K562 (cell line): ENCODE measurements around the gene ZFAND2B. TPM values are rescaled to one million over a fixed set of nuclear protein-coding genes. Genes with fewer than 3 reads are reported as not detected.

ENCODE experiments used
- ARNT ChIP-seq, 2 experiments: fragments of 450-650 bp; IDR thresholded peaks; 2 replicates each; pipeline ENCODE4 v1.6.1; 2016; ENCODE audit warnings: mild to moderate bottlenecking in 1 of 2
- CSDE1 ChIP-seq, 2 experiments: fragments of 450-650 bp; IDR thresholded peaks; 2 replicates each; pipeline ENCODE4 v1.6.1; 2016; ENCODE audit warnings: mild to moderate bottlenecking in 1 of 2
- EHMT2 ChIP-seq: fragments of 450-650 bp; IDR thresholded peaks from 2 replicates; pipeline ENCODE4 v1.6.1; 2018; ENCODE audit warnings: antibody characterized with exemption
- FOXK1 ChIP-seq: sonication (generic); formaldehyde crosslinking; IDR thresholded peaks from 2 replicates; pipeline ENCODE4 v1.8.0; 2022; ENCODE audit warnings: missing genetic modification reagents, mild to moderate bottlenecking, borderline replicate concordance
- GTF2F1 ChIP-seq: IDR thresholded peaks from 2 replicates; pipeline ENCODE4 v1.6.1; 2011; ENCODE audit warnings: low read depth, low read length, improper control_type of control experiment
- IFI16 ChIP-seq: fragments of 250-450 bp; sonication (Bioruptor Pico); IDR thresholded peaks from 2 replicates; pipeline ENCODE4 v2.1.2; 2022; ENCODE audit warnings: mild to moderate bottlenecking, inconsistent platforms
- KLF10 ChIP-seq: fragments of 250-450 bp; sonication (Bioruptor Pico); IDR thresholded peaks from 2 replicates; pipeline ENCODE4 v1.6.1; 2021; ENCODE audit warnings: matching md5 sums
- NFE2L1 ChIP-seq: fragments of 450-650 bp; IDR thresholded peaks from 2 replicates; pipeline ENCODE4 v1.6.1; 2016; ENCODE audit warnings: missing genetic modification characterization, low read depth, mild to moderate bottlenecking, missing compliant biosample characterization, moderate library complexity, borderline replicate concordance
- PTBP1 ChIP-seq: fragments of 200-400 bp; formaldehyde crosslinking; IDR thresholded peaks from 2 replicates; pipeline ENCODE4 v1.6.1; 2017; ENCODE audit warnings: low read depth, low read length
- RBM15 ChIP-seq: fragments of 200-400 bp; formaldehyde crosslinking; IDR thresholded peaks from 2 replicates; pipeline ENCODE4 v1.6.1; 2018; ENCODE audit warnings: mild to moderate bottlenecking, low read length, moderate library complexity; ENCODE audit not compliant: insufficient read depth
- RCOR1 ChIP-seq, 2 experiments: IDR thresholded peaks; 2 replicates each; pipeline ENCODE4 v1.6.1; 2012; ENCODE audit warnings: low read depth in 2 of 2, low read length in 2 of 2, borderline replicate concordance in 1 of 2, improper control_type of control experiment in 1 of 2
- RFX7 ChIP-seq: fragments of 250-450 bp; sonication (Bioruptor Pico); IDR thresholded peaks from 2 replicates; pipeline ENCODE4 v1.5.1; 2021; ENCODE audit warnings: mild to moderate bottlenecking
- SP1 ChIP-seq: sonication (generic); formaldehyde crosslinking; IDR thresholded peaks from 2 replicates; pipeline ENCODE4 v1.8.1; 2022; ENCODE audit warnings: mild to moderate bottlenecking, missing genetic modification reagents
- TSC22D4 ChIP-seq: fragments of 450-650 bp; IDR thresholded peaks from 2 replicates; pipeline ENCODE4 v1.6.1; 2016; ENCODE audit warnings: missing genetic modification characterization, missing biosample characterization, control low read depth
- ZBED1 ChIP-seq: IDR thresholded peaks from 2 replicates; pipeline ENCODE4 v1.6.1; 2014
- polyA plus RNA-seq, 8 experiments: library from polyadenylated mRNA; depleted of rRNA in 4 of 8; stranded (reverse) in 5 of 8; unstranded in 3 of 8; fragments of >200 nt; fragmentation: Nextera tagmentation in 2 of 8; fragmentation: Illumina TruSeq in 1 of 8; extraction: Ambion mirVana in 2 of 8; extraction: Trizol in 1 of 8; gene quantifications; 2 replicates each; pipeline versions ENCODE4 v1.2.1 to v1.2.3, GENCODE V29; 2011 to 2014; ENCODE audit warnings: inconsistent platforms in 1 of 8, missing spikeins in 1 of 8
- total RNA-seq, 7 experiments: library from RNA; depleted of rRNA in 6 of 7; stranded (reverse); fragments of >200 nt in 6 of 7; fragmentation: Illumina TruSeq in 2 of 7; extraction: Trizol in 2 of 7; gene quantifications; 2 replicates each; pipeline versions ENCODE4 v1.2.1 to v1.2.3, GENCODE V29; 2011 to 2021; ENCODE audit warnings: low replicate concordance in 1 of 7
- TF ChIP-seq, protein P1 (sequence below): sonication (generic); formaldehyde crosslinking; IDR thresholded peaks from 2 replicates; pipeline ENCODE4 v1.8.0; 2023; ENCODE audit warnings: missing genetic modification reagents, mild to moderate bottlenecking, borderline replicate concordance
- TF ChIP-seq, protein P2 (sequence below): IDR thresholded peaks from 2 replicates; pipeline ENCODE4 v1.6.1; 2012; ENCODE audit warnings: low read depth, low read length, improper control_type of control experiment, borderline replicate concordance
- TF ChIP-seq, protein P3 (sequence below): fragments of 250-450 bp; sonication (Bioruptor Pico); IDR thresholded peaks from 2 replicates; pipeline ENCODE4 v1.8.0; 2022; ENCODE audit warnings: moderate library complexity, mild to moderate bottlenecking, inconsistent platforms
- TF ChIP-seq, protein P4 (sequence below): fragments of 250-450 bp; sonication (Bioruptor Pico); IDR thresholded peaks from 2 replicates; pipeline ENCODE4 v1.4.0; 2020; ENCODE audit warnings: borderline replicate concordance

The ZFAND2B gene
- total and polyA plus RNA-seq, 9 of the 15 experiments (the other 6 are each of a cell fraction or from before 2014, with no cell fraction given), result 9.9 to 33.3 (median 26.1) TPM

DNA sequence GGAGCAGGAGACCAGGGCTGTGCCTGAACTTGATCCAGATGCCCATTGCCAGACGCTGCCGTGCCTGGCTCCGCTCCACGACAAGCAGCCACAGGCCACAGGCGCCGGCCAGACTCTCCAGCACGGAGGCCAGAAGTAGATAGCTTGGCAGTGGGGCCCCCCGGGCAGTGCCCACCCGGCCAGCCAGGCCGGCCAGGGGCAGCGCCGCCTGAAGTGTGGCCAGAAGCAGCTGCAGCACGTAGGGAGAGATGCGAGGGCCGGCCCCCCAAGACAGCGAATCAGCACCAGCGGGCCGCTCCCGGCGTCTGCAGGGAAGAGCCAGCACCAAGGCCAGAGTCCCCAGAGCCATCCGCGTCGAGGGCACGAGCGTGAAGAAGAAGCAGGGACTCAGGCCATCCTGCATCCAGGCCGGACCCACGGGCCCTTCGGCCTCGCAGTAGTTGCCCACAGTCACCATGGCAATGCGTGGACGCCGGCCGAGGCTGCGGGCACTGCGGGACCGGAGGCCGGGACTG is 11.7 kb downstream of the ZFAND2B start (continued):
- TF ChIP-seq, protein P1, sequence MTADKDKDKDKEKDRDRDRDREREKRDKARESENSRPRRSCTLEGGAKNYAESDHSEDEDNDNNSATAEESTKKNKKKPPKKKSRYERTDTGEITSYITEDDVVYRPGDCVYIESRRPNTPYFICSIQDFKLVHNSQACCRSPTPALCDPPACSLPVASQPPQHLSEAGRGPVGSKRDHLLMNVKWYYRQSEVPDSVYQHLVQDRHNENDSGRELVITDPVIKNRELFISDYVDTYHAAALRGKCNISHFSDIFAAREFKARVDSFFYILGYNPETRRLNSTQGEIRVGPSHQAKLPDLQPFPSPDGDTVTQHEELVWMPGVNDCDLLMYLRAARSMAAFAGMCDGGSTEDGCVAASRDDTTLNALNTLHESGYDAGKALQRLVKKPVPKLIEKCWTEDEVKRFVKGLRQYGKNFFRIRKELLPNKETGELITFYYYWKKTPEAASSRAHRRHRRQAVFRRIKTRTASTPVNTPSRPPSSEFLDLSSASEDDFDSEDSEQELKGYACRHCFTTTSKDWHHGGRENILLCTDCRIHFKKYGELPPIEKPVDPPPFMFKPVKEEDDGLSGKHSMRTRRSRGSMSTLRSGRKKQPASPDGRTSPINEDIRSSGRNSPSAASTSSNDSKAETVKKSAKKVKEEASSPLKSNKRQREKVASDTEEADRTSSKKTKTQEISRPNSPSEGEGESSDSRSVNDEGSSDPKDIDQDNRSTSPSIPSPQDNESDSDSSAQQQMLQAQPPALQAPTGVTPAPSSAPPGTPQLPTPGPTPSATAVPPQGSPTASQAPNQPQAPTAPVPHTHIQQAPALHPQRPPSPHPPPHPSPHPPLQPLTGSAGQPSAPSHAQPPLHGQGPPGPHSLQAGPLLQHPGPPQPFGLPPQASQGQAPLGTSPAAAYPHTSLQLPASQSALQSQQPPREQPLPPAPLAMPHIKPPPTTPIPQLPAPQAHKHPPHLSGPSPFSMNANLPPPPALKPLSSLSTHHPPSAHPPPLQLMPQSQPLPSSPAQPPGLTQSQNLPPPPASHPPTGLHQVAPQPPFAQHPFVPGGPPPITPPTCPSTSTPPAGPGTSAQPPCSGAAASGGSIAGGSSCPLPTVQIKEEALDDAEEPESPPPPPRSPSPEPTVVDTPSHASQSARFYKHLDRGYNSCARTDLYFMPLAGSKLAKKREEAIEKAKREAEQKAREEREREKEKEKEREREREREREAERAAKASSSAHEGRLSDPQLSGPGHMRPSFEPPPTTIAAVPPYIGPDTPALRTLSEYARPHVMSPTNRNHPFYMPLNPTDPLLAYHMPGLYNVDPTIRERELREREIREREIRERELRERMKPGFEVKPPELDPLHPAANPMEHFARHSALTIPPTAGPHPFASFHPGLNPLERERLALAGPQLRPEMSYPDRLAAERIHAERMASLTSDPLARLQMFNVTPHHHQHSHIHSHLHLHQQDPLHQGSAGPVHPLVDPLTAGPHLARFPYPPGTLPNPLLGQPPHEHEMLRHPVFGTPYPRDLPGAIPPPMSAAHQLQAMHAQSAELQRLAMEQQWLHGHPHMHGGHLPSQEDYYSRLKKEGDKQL (CRISPR knock-in tag), result 0 out of 2 replicates have a peak, but pooled peaks have one; percentile 59
- no peak for TF ChIP-seq ZBED1
- TF ChIP-seq IFI16 (CRISPR knock-in tag), result no peak
- TF ChIP-seq, protein P2, sequence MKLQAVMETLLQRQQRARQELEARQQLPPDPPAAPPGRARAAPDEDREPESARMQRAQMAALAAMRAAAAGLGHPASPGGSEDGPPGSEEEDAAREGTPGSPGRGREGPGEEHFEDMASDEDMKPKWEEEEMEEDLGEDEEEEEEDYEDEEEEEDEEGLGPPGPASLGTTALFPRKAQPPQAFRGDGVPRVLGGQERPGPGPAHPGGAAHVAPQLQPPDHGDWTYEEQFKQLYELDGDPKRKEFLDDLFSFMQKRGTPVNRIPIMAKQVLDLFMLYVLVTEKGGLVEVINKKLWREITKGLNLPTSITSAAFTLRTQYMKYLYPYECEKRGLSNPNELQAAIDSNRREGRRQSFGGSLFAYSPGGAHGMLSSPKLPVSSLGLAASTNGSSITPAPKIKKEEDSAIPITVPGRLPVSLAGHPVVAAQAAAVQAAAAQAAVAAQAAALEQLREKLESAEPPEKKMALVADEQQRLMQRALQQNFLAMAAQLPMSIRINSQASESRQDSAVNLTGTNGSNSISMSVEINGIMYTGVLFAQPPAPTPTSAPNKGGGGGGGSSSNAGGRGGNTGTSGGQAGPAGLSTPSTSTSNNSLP, result no peak
- no peak for TF ChIP-seq ARNT (IDR thresholded peaks at IDR 0.05)
- no peak for TF ChIP-seq NFE2L1 (tag)
- no peak for TF ChIP-seq KLF10 (CRISPR knock-in tag)
- TF ChIP-seq FOXK1, result no peak
- TF ChIP-seq GTF2F1, result no peak
- TF ChIP-seq EHMT2, result 0 out of 2 replicates have a peak, but pooled peaks have one; percentile 6
- no peak for TF ChIP-seq PTBP1
- TF ChIP-seq TSC22D4 (tag), result no peak
- TF ChIP-seq RCOR1 (IDR thresholded peaks at IDR 0.05; ENCODE audit: borderline replicate concordance in 1 of 2, low read depth in 2 of 2, low read length in 2 of 2), result no peak
- TF ChIP-seq CSDE1 (IDR thresholded peaks at IDR 0.05), result no peak
- TF ChIP-seq RFX7 (CRISPR knock-in tag), result 0 out of 2 replicates have a peak, but pooled peaks have one; percentile 28
- TF ChIP-seq, protein P3, sequence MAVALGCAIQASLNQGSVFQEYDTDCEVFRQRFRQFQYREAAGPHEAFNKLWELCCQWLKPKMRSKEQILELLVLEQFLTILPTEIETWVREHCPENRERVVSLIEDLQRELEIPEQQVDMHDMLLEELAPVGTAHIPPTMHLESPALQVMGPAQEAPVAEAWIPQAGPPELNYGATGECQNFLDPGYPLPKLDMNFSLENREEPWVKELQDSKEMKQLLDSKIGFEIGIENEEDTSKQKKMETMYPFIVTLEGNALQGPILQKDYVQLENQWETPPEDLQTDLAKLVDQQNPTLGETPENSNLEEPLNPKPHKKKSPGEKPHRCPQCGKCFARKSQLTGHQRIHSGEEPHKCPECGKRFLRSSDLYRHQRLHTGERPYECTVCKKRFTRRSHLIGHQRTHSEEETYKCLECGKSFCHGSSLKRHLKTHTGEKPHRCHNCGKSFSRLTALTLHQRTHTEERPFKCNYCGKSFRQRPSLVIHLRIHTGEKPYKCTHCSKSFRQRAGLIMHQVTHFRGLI, result no peak
- no peak for TF ChIP-seq RBM15
- TF ChIP-seq, protein P4, sequence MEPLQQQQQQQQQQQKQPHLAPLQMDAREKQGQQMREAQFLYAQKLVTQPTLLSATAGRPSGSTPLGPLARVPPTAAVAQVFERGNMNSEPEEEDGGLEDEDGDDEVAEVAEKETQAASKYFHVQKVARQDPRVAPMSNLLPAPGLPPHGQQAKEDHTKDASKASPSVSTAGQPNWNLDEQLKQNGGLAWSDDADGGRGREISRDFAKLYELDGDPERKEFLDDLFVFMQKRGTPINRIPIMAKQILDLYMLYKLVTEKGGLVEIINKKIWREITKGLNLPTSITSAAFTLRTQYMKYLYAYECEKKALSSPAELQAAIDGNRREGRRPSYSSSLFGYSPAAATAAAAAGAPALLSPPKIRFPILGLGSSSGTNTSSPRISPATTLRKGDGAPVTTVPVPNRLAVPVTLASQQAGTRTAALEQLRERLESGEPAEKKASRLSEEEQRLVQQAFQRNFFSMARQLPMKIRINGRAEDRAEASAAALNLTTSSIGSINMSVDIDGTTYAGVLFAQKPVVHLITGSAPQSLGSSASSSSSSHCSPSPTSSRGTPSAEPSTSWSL, result no peak
- peak; percentile 5; the same call in 1 of the 2 replicates for TF ChIP-seq SP1
